Stomach (tissue), 9 donors: Measurements from ENCODE around the gene LRRC7. TPM values are rescaled to one million over a fixed set of nuclear protein-coding genes. Genes with fewer than 3 reads are reported as not detected.

Experiments used
- DNase-seq, 2 donors: peaks; one replicate each; pipeline versions ENCODE4 v3.0.0 to v3.0.0-alpha.2; 2013 to 2019
- H3K27ac ChIP-seq, 5 donors: fragments of 200-600 bp in 4 of 5; sonication (generic) in 4 of 5; one replicate each; pipeline ENCODE4 v1.5.1; 2013 to 2019; ENCODE audit warnings: mild to moderate bottlenecking in 1 of 5, moderate library complexity in 1 of 5
- H3K27me3 ChIP-seq, 3 donors: fragments of 200-600 bp; sonication (generic); one replicate each; pipeline ENCODE4 v1.5.1; 2017 to 2019; ENCODE audit warnings: mixed run types in 1 of 3
- H3K36me3 ChIP-seq, 4 donors: fragments of 200-600 bp; sonication (generic); 1 replicate in 3 of 4; 2 replicates in 1 of 4; pipeline ENCODE4 v1.5.1; 2016 to 2019
- H3K4me1 ChIP-seq, 4 donors: fragments of 200-600 bp; sonication (generic); one replicate each; pipeline ENCODE4 v1.5.1; 2016 to 2019
- H3K4me3 ChIP-seq, 4 donors: fragments of 200-600 bp; sonication (generic) in 3 of 4; one replicate each; pipeline ENCODE4 v1.5.1; 2016 to 2019; ENCODE audit warnings: mild to moderate bottlenecking in 1 of 4
- H3K9me3 ChIP-seq, 4 donors: fragments of 200-600 bp; sonication (generic); one replicate each; pipeline ENCODE4 v1.5.1; 2016 to 2019
- CTCF ChIP-seq, 7 experiments: fragments of 450-650 bp in 4 of 7; fragments of 200-600 bp in 3 of 7; sonication (generic) in 3 of 7; IDR thresholded peaks; one replicate each; pipeline ENCODE4 v1.5.1; 2016 to 2019; ENCODE audit warnings: antibody characterized with exemption in 7 of 7, control low read depth in 2 of 7, mild to moderate bottlenecking in 1 of 7
- EP300 ChIP-seq: sonication (generic); formaldehyde crosslinking; IDR thresholded peaks from one replicate; pipeline ENCODE4 v1.6.1; 2017; ENCODE audit warnings: antibody characterized with exemption
- POLR2A ChIP-seq, 4 donors: fragments of 450-650 bp; IDR thresholded peaks; one replicate each; pipeline ENCODE4 v1.6.1; 2016; ENCODE audit warnings: antibody characterized with exemption in 4 of 4, control low read depth in 2 of 4, mild to moderate bottlenecking in 1 of 4, moderate library complexity in 1 of 4
- POLR2AphosphoS5 ChIP-seq, 3 donors: sonication (generic); formaldehyde crosslinking; IDR thresholded peaks; one replicate each; pipeline ENCODE4 v1.6.1; 2016; ENCODE audit warnings: antibody characterized with exemption in 3 of 3
- WGBS, 5 donors: extraction: QIAGEN DNeasy Blood & Tissue Kit in 3 of 5; methylation state at CpG; one replicate each; pipeline versions ENCODE4 v1.1.5 to v1.1.7; 2013 to 2018; 5-methylcytosine and 5-hydroxymethylcytosine counted together
- intact Hi-C: fragments of 100-400 bp; cut with DNase I; formaldehyde crosslinking; loops from one replicate; pipeline ENCODE4 v1.15.1; 2023; ENCODE audit warnings: low total_unique reads
- polyA plus RNA-seq, 3 donors: library from polyadenylated mRNA; stranded (reverse); fragments of 200-250 nt; gene quantifications; one replicate each; pipeline ENCODE4 v1.2.3, GENCODE V29; 2013
- total RNA-seq, 5 donors: library from RNA; depleted of rRNA; stranded (reverse); fragments of >200 nt; gene quantifications; one replicate each; pipeline versions ENCODE4 v1.1.0 to v1.2.3, GENCODE V29; 2014 to 2016
- donor health status: healthy with polysubstance abuse.
- donor health status: Bipolar disorder and iron deficiency.
- donor health status: healthy.

Gene LRRC7
- total and polyA plus RNA-seq, 8 donors, result 0.06 to 22.4 (median 0.31) TPM; not detected in 1

- TF ChIP-seq POLR2AphosphoS5 (IDR thresholded peaks at IDR 0.05) (no peak), CTCF (IDR thresholded peaks at IDR 0.05) (no peak), EP300 (no peak), POLR2A (IDR thresholded peaks at IDR 0.05) (no peak)
- Histone ChIP-seq H3K27ac (no peak overlapping the region), H3K4me3 (no peak overlapping the region), H3K9me3 (no peaks in the 10 kb centered on the region), H3K36me3 (no peaks in the 10 kb centered on the region), H3K4me1 (no peaks in the 10 kb centered on the region), H3K27me3 (no peaks in the 10 kb centered on the region)
- intact Hi-C loops, result no loop called here
- 85 to 94% (median 87%) methylated on average over 2 of the region's 2 CpGs for WGBS, 5 donors
- no peak for DNase-seq
These were observed 176.7 kb downstream of the LRRC7 start for GRCh38 chr1:69744381-69744780.

- Histone ChIP-seq H3K27me3 (no peaks in the 10 kb centered on the region), H3K9me3 (no peaks in the 10 kb centered on the region), H3K27ac (no peak overlapping the region), H3K36me3 (no peaks in the 10 kb centered on the region), H3K4me1 (no peaks in the 10 kb centered on the region), H3K4me3 (no peak overlapping the region)
- intact Hi-C loops, result no loop called here
- 53 to 75% (median 61%) methylated on average over 2 of the region's 2 CpGs for WGBS, 5 donors
- TF ChIP-seq EP300 (no peak), POLR2AphosphoS5 (IDR thresholded peaks at IDR 0.05) (no peak), POLR2A (IDR thresholded peaks at IDR 0.05) (no peak), CTCF (IDR thresholded peaks at IDR 0.05) (no peak)
- DNase-seq, result no peak
These were observed 179.5 kb downstream of the LRRC7 start for GRCh38 chr1:69747207-69747606.

- Histone ChIP-seq H3K4me1 (no peaks in the 10 kb centered on the region), H3K4me3 (no peak overlapping the region), H3K36me3 (no peaks in the 10 kb centered on the region), H3K9me3 (no peaks in the 10 kb centered on the region), H3K27ac (no peak overlapping the region), H3K27me3 (no peaks in the 10 kb centered on the region)
- no peak for DNase-seq
- intact Hi-C loops, result no loop called here
- 81 to 94% (median 85%) methylated on average over 1 of the region's 1 CpG for WGBS, 5 donors
- TF ChIP-seq POLR2A (IDR thresholded peaks at IDR 0.05), result no peak
- TF ChIP-seq EP300, result no peak
- no peak for TF ChIP-seq CTCF (IDR thresholded peaks at IDR 0.05)
- TF ChIP-seq POLR2AphosphoS5 (IDR thresholded peaks at IDR 0.05), result no peak
These were observed 182.9 kb downstream of the LRRC7 start for GRCh38 chr1:69750638-69751037.

GRCh38 chr1:69752831-69753230 lies 185.1 kb downstream of the LRRC7 start:
- no peaks in the 10 kb centered on the region for H3K36me3 ChIP-seq
- no peak overlapping the region for H3K4me3 ChIP-seq
- WGBS, 5 donors, result 65 to 82% (median 72%) methylated on average over 2 of the region's 2 CpGs
- no peaks in the 10 kb centered on the region for H3K4me1 ChIP-seq
- H3K27ac ChIP-seq, result no peak overlapping the region
- DNase-seq, result no peak
- no peaks in the 10 kb centered on the region for H3K27me3 ChIP-seq
- no peaks in the 10 kb centered on the region for H3K9me3 ChIP-seq
- TF ChIP-seq CTCF (IDR thresholded peaks at IDR 0.05), result no peak
- no peak for TF ChIP-seq EP300
- no peak for TF ChIP-seq POLR2A (IDR thresholded peaks at IDR 0.05)
- TF ChIP-seq POLR2AphosphoS5 (IDR thresholded peaks at IDR 0.05), result no peak
- intact Hi-C loops, result no loop called here
